Stimulated activated effector memory CD8-positive, alpha-beta T cell treated with anti-CD3 and anti-CD28 coated beads, Interleukin-12 subunit alpha, Interleukin-12 subunit beta, amount 100 ng/mL, for 72 hours (primary cell): ENCODE data around the gene SEMA5A.

Source experiments
- ATAC-seq: fragments of 150-1000 bp; cut with Tn5 transposase; 2 replicates; pipeline ENCODE4 v1.10.0; 2021
- DNase-seq, 2 donors: peaks; one replicate each; pipeline ENCODE4 v3.0.0; 2021 to 2022; ENCODE audit warnings: low spot score in 2 of 2
- H3K27ac Mint-ChIP-seq: one replicate; pipeline ENCODE4 v1.8.0; 2022; ENCODE audit warnings: mild to moderate bottlenecking, mixed read lengths
- H3K36me3 Mint-ChIP-seq: one replicate; pipeline ENCODE4 v1.8.0; 2022; ENCODE audit warnings: mild to moderate bottlenecking, mixed read lengths
- H3K4me1 Mint-ChIP-seq: one replicate; pipeline ENCODE4 v1.8.0; 2022; ENCODE audit warnings: mixed read lengths
- H3K4me3 Mint-ChIP-seq: one replicate; pipeline ENCODE4 v1.8.0; 2022; ENCODE audit warnings: mild to moderate bottlenecking, mixed read lengths
- H3K9me3 Mint-ChIP-seq: one replicate; pipeline ENCODE4 v1.8.0; 2022; ENCODE audit warnings: mixed read lengths

SEMA5A gene

DNA sequence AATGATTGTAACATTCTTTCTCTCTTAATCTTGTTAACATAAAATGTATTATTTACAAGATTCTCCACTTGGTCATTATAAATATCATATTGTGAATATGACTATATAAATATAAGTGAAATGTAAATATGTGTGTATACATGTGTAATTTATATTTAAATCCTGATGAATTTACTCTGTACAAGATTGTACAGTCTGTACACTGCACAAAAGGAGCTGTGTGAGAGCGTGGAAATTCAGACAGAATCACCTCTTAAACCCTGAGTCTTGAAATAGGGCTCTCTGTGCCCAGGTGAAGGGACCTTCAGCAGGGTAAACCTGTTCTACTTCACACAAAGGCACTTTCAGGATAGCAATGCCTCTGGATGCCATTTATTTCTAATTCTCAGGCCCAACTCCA is 456.0 kb downstream of the SEMA5A start:
- H3K27ac Mint-ChIP-seq, result no peak overlapping the region
- no peaks in the 10 kb centered on the region for H3K36me3 Mint-ChIP-seq
- H3K4me1 Mint-ChIP-seq, result no peaks in the 10 kb centered on the region
- ATAC-seq (no peak), DNase-seq (no peak)
- peaks cover 10% of the 10 kb centered on the region for H3K9me3 Mint-ChIP-seq
- H3K4me3 Mint-ChIP-seq, result no peak overlapping the region

- no peak overlapping the region for H3K4me3 Mint-ChIP-seq
- DNase-seq, result no peak
- H3K9me3 Mint-ChIP-seq, result peaks cover 16% of the 10 kb centered on the region
- no peak overlapping the region for H3K27ac Mint-ChIP-seq
- ATAC-seq, result no peak
- no peaks in the 10 kb centered on the region for H3K4me1 Mint-ChIP-seq
- H3K36me3 Mint-ChIP-seq, result no peaks in the 10 kb centered on the region
Measured at GRCh38 chr5:9082996-9083395, 462.9 kb downstream of the SEMA5A start.

GRCh38 chr5:9072701-9073100 is 473.2 kb downstream of the SEMA5A start:
- ATAC-seq (no peak), DNase-seq (no peak)
- H3K36me3 Mint-ChIP-seq, result no peaks in the 10 kb centered on the region
- H3K4me1 Mint-ChIP-seq, result no peaks in the 10 kb centered on the region
- no peak overlapping the region for H3K4me3 Mint-ChIP-seq
- peaks cover 6% of the 10 kb centered on the region for H3K9me3 Mint-ChIP-seq
- H3K27ac Mint-ChIP-seq, result no peak overlapping the region

DNA sequence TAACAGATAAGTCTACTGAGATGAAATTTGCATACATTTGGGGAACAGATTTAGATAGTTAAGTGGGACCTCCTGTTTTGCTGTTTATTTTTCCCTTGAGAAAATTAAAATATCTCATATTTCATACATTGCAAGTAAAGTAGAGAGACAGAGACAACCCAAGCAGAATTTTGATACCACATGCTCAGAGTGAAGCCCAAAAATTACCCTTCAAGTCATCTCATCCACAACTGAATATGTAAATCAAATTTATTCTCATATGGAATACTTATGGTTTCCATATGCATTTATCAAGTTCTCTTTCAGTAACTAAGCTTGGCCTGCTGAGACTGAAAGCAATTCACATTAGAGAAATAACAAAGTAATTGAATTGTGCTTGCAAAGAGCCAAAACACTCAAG is 474.4 kb downstream of the SEMA5A start:
- H3K4me1 Mint-ChIP-seq, result no peaks in the 10 kb centered on the region
- no peaks in the 10 kb centered on the region for H3K36me3 Mint-ChIP-seq
- no peak overlapping the region for H3K4me3 Mint-ChIP-seq
- no peak for DNase-seq
- ATAC-seq, result no peak
- H3K27ac Mint-ChIP-seq, result no peak overlapping the region
- peaks cover 8% of the 10 kb centered on the region for H3K9me3 Mint-ChIP-seq

GRCh38 chr5:9071074-9071473 is 474.8 kb downstream of the SEMA5A start:
- no peaks in the 10 kb centered on the region for H3K36me3 Mint-ChIP-seq
- no peaks in the 10 kb centered on the region for H3K4me1 Mint-ChIP-seq
- no peak overlapping the region for H3K4me3 Mint-ChIP-seq
- no peak overlapping the region for H3K27ac Mint-ChIP-seq
- no peak for DNase-seq
- H3K9me3 Mint-ChIP-seq, result peaks cover 11% of the 10 kb centered on the region
- ATAC-seq, result no peak

DNA sequence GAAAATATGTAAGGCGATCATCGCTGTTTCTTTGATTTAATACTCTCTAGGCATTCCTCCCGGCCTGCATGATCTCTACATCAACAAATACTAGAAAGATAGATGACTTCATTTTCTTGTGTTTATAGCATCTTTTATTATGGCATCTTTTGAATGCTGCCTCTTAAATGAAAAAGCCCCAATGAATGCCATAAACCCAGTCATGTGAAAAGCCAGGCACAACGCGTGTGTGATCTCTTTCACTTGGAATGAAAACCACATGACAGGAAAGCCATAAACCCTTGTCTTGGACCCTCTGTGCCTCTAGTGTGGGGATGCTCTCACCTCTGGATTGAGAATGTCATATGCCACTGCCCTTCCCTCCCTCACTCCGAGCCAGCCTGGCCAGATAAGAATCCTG is 476.2 kb downstream of the SEMA5A start:
- H3K4me3 Mint-ChIP-seq, result no peak overlapping the region
- no peaks in the 10 kb centered on the region for H3K36me3 Mint-ChIP-seq
- H3K4me1 Mint-ChIP-seq, result no peaks in the 10 kb centered on the region
- DNase-seq (no peak), ATAC-seq (no peak)
- H3K27ac Mint-ChIP-seq, result no peak overlapping the region
- peaks cover 11% of the 10 kb centered on the region for H3K9me3 Mint-ChIP-seq

- DNase-seq, result no peak
- Mint-ChIP-seq H3K4me3 (no peak overlapping the region), H3K4me1 (no peaks in the 10 kb centered on the region), H3K9me3 (peaks cover 11% of the 10 kb centered on the region), H3K36me3 (no peaks in the 10 kb centered on the region), H3K27ac (no peak overlapping the region)
- no peak for ATAC-seq
Measured at GRCh38 chr5:9067154-9067553, 478.7 kb downstream of the SEMA5A start.

DNA sequence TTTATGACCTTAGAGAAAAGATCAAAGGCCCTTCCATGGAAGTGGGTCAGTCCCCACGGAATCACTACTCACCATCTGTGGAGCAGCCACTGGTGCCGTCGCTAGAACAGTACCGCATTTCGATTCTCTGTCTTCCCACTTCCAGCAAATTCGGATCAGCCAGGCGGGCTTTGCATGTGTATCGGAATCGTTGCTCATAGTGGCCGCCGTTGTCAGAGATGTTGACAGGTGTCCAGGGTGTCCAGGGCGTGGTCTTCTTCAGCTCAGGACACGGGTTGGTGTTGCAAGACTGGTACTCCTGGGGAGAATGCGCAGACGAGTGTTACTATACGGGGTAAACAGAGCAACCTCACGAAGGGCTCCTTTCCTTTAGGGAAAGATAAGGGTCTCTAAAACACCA is 479.5 kb downstream of the SEMA5A start:
- H3K27ac Mint-ChIP-seq, result no peak overlapping the region
- H3K4me1 Mint-ChIP-seq, result no peaks in the 10 kb centered on the region
- ATAC-seq, result no peak
- H3K9me3 Mint-ChIP-seq, result peaks cover 14% of the 10 kb centered on the region
- no peak for DNase-seq
- no peaks in the 10 kb centered on the region for H3K36me3 Mint-ChIP-seq
- H3K4me3 Mint-ChIP-seq, result no peak overlapping the region

DNA sequence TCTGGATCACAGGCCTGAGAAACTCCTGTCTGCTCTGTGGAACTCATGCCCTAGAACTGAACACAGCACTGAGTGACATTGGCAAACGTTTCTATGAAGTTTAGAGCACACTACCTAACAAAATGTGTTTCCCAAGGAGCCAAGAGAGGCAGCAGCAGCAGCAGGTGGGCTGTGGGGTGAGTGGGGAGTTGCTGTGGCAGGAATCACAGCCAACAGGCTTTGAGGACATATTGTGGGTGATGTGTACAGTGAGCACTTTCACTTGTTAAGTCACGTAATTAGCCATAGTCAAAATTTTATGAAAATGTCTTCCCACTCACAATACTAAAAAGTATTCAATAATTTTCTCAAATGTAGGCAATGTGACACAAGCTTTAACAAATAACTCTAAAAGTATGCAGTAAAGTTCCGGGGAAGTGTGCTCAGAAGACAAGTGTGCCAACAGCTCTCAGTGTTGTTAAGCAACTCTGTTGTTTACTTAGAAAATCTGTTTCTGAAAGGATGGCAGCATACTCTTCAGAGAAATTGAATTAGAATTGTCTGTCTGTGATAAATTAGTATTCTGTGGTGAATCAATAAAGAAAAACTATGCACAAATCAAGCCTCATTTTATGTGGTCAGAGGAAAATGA is 482.1 kb downstream of the SEMA5A start:
- Mint-ChIP-seq H3K9me3 (peaks cover 18% of the 10 kb centered on the region), H3K4me3 (no peak overlapping the region), H3K4me1 (no peaks in the 10 kb centered on the region), H3K27ac (no peak overlapping the region), H3K36me3 (no peaks in the 10 kb centered on the region)
- DNase-seq, result no peak
- no peak for ATAC-seq

DNA sequence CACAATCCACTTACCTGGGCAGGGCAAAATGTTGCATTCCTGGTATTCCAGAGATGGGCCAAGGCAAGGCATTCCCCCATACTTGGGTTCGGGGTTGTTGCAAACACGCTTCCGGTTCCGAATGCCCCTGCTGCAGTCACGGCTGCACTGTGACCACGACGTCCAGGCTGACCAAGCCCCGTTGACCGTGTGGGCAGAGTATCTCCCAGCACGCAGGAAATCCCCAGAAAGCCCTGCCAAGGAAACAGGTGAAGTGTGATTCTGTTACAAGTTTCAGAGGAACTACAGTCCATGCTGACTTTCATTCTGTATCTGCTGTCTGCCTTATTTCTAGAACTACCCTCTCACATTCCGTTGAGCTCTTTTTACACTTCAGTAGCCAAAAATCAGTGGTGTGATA is 483.0 kb downstream of the SEMA5A start:
- no peak overlapping the region for H3K27ac Mint-ChIP-seq
- no peak overlapping the region for H3K4me3 Mint-ChIP-seq
- peaks cover 18% of the 10 kb centered on the region for H3K9me3 Mint-ChIP-seq
- no peaks in the 10 kb centered on the region for H3K36me3 Mint-ChIP-seq
- DNase-seq (no peak), ATAC-seq (no peak)
- H3K4me1 Mint-ChIP-seq, result no peaks in the 10 kb centered on the region

DNA sequence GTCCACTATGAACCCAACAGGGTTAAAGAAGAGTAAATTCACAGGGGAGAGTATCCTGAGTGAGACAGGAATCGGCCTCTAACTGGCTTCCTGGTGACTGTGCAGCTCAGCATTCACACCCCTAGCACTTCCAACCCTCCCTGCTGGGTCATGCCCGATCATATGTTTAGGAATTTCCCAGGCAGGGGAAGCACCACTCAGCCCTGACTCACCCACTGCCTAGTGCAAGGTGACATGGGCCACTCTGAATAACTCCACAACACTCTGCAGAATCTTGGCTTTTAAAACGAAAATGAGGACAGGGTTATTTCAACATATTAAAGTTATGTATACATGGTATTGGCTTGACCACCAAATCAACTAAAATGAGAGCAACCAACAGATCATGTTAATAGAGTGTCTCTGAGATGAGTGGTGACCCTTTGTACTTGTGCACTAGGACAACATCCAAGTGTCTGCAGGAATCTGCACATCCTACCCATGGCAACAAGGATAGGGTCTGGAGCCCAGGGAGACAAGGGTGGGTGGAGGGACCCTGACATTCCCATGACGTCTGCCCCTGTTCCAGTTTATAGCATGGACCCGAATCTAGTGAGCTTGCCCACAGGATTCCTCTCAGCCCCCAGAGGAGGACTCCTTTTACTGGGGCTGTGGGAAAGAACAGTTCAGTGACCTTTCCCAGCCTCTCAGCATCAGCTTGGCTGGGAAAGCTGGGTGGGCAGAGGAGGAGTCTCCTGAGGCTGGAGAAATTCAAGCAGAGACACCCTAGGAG is 485.8 kb downstream of the SEMA5A start:
- H3K9me3 Mint-ChIP-seq, result peaks cover 11% of the 10 kb centered on the region
- no peaks in the 10 kb centered on the region for H3K36me3 Mint-ChIP-seq
- no peaks in the 10 kb centered on the region for H3K4me1 Mint-ChIP-seq
- H3K4me3 Mint-ChIP-seq, result no peak overlapping the region
- DNase-seq, result no peak
- no peak for ATAC-seq
- H3K27ac Mint-ChIP-seq, result no peak overlapping the region

- no peak overlapping the region for H3K27ac Mint-ChIP-seq
- no peak overlapping the region for H3K4me3 Mint-ChIP-seq
- no peak for ATAC-seq
- H3K9me3 Mint-ChIP-seq, result peaks cover 11% of the 10 kb centered on the region
- H3K4me1 Mint-ChIP-seq, result no peaks in the 10 kb centered on the region
- H3K36me3 Mint-ChIP-seq, result no peaks in the 10 kb centered on the region
- no peak for DNase-seq
Measured at GRCh38 chr5:9058666-9059065, 487.2 kb downstream of the SEMA5A start.

DNA sequence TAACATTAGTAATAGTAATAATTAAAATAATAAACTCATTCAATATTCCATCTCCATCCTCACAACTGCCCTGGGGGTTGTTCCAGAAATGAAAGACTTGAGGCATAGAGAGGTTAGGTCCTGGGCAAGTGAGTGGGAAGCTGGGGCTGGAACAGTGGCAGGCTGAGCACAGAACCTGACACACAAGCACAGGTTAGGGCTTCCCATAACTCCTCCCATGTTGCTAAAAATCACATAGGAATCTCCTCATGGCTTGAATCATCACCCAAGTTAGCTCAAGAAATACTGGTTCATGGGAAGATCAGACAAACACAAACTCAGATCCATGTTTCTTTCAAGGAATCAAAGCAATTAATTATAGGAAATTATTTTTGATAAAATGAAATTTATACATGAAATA is 487.7 kb downstream of the SEMA5A start:
- H3K4me1 Mint-ChIP-seq, result no peaks in the 10 kb centered on the region
- no peaks in the 10 kb centered on the region for H3K36me3 Mint-ChIP-seq
- DNase-seq (no peak), ATAC-seq (no peak)
- H3K27ac Mint-ChIP-seq, result no peak overlapping the region
- no peak overlapping the region for H3K4me3 Mint-ChIP-seq
- peaks cover 11% of the 10 kb centered on the region for H3K9me3 Mint-ChIP-seq

DNA sequence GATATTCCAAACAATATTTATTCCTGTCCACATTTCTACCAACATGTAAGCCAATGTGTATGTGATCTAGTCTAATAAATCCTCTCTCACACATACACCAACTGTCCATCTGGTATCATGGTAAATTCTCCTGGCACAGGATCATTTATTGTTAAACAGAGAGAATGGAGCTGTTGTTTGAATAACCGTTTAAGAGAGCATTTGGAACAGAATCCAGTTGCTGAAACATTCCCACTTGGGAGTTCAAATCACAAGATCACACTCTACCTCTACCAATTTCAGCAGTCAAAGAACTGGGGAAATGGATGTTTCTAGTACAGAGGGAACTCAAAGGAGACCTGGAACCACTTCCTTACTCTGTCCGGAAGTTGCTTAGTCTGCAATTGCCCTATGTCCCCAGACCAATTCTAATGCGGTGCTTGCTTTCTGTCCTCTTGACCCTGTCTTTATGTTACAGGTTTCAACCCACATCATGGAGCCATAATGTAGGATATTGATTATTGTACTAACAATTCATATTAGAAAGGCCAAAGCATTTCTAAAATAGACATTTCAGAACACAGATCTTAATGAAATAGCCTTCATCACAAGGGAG is 488.4 kb downstream of the SEMA5A start:
- H3K4me1 Mint-ChIP-seq, result no peaks in the 10 kb centered on the region

GRCh38 chr5:9056046-9056445 is 489.8 kb downstream of the SEMA5A start:
- Mint-ChIP-seq H3K36me3 (no peaks in the 10 kb centered on the region), H3K27ac (no peak overlapping the region), H3K4me3 (no peak overlapping the region), H3K9me3 (peaks cover 5% of the 10 kb centered on the region), H3K4me1 (no peaks in the 10 kb centered on the region)
- no peak for DNase-seq
- ATAC-seq, result no peak

More for the DNA sequence above, 488.4 kb downstream of the SEMA5A start:
- H3K27ac Mint-ChIP-seq, result no peak overlapping the region
- no peak for DNase-seq
- ATAC-seq, result no peak
- no peaks in the 10 kb centered on the region for H3K36me3 Mint-ChIP-seq
- peaks cover 11% of the 10 kb centered on the region for H3K9me3 Mint-ChIP-seq
- no peak overlapping the region for H3K4me3 Mint-ChIP-seq
